Measurements from ENCODE around the gene GRIP2.
A peak's percentile ranks its signal among the peaks of the same experiment; 100 is the strongest.

The GRIP2 gene

GRCh38 chr3:14536837-14537589, 3.1 kb downstream of the GRIP2 start:
- no peak overlapping the region for H2BK120ac ChIP-seq (ENCODE audit: low read depth, low read length)
- WGBS (ENCODE audit: extremely low coverage, insufficient coverage, low lambda C conversion rate), result no CpG with 5 or more reads among the region's 12 CpGs
- no peaks in the 10 kb centered on the region for H3K36me3 ChIP-seq (ENCODE audit: control insufficient read depth, insufficient read depth, low read length)
- no peaks in the 10 kb centered on the region for H3K27me3 ChIP-seq (ENCODE audit: insufficient read depth, low read length, poor library complexity)
- no peaks in the 10 kb centered on the region for H3K79me2 ChIP-seq (ENCODE audit: control insufficient read depth, insufficient read depth, low read length)
- no peak overlapping the region for H3K4me3 ChIP-seq (ENCODE audit: low read length)
- peaks cover 8% of the 10 kb centered on the region for H3K4me1 ChIP-seq (ENCODE audit: control insufficient read depth, low read depth, low read length)
- H2AK5ac ChIP-seq (ENCODE audit: low read length), result no peak overlapping the region
- H3K18ac ChIP-seq (ENCODE audit: low read length), result no peak overlapping the region
- H3K23ac ChIP-seq (ENCODE audit: low read length), result no peak overlapping the region
- no peak overlapping the region for H2BK5ac ChIP-seq (ENCODE audit: low read length)
- no peak for DNase-seq
- no peak overlapping the region for H3K4me2 ChIP-seq (ENCODE audit: low read length)
- no peak overlapping the region for H3K56ac ChIP-seq (ENCODE audit: low read length)
- no peak overlapping the region for H3K4ac ChIP-seq (ENCODE audit: low read depth, low read length)
- H4K5ac ChIP-seq (ENCODE audit: low read length), result no peak overlapping the region
- H4K8ac ChIP-seq (ENCODE audit: low read depth, low read length), result no peak overlapping the region
- no peak overlapping the region for H3K27ac ChIP-seq (ENCODE audit: low read depth, low read length)
- no peak overlapping the region for H3K9ac ChIP-seq (ENCODE audit: low read length)
- no peak overlapping the region for H2BK15ac ChIP-seq (replicated peaks; ENCODE audit: low read depth)
- H3K79me1 ChIP-seq (ENCODE audit: low read length), result no peaks in the 10 kb centered on the region

GRCh38 chr3:14536055-14536815, 3.9 kb downstream of the GRIP2 start:
- H2AK5ac ChIP-seq (ENCODE audit: low read length), result no peak overlapping the region
- H3K56ac ChIP-seq (ENCODE audit: low read length), result no peak overlapping the region
- no peak overlapping the region for H3K4ac ChIP-seq (ENCODE audit: low read depth, low read length)
- peaks cover 8% of the 10 kb centered on the region for H3K4me1 ChIP-seq (ENCODE audit: control insufficient read depth, low read depth, low read length)
- no peak overlapping the region for H3K18ac ChIP-seq (ENCODE audit: low read length)
- H3K4me3 ChIP-seq (ENCODE audit: low read length), result no peak overlapping the region
- H3K79me1 ChIP-seq (ENCODE audit: low read length), result no peaks in the 10 kb centered on the region
- no peak overlapping the region for H3K23ac ChIP-seq (ENCODE audit: low read length)
- H3K27ac ChIP-seq (ENCODE audit: low read depth, low read length), result no peak overlapping the region
- no CpG with 5 or more reads among the region's 10 CpGs for whole genome bisulfite sequencing (ENCODE audit: extremely low coverage, insufficient coverage, low lambda C conversion rate)
- H3K27me3 ChIP-seq (ENCODE audit: insufficient read depth, low read length, poor library complexity), result no peaks in the 10 kb centered on the region
- no peak overlapping the region for H2BK5ac ChIP-seq (ENCODE audit: low read length)
- H3K9ac ChIP-seq (ENCODE audit: low read length), result no peak overlapping the region
- no peaks in the 10 kb centered on the region for H3K79me2 ChIP-seq (ENCODE audit: control insufficient read depth, insufficient read depth, low read length)
- no peak for DNase-seq
- H3K4me2 ChIP-seq (ENCODE audit: low read length), result no peak overlapping the region
- H3K36me3 ChIP-seq (ENCODE audit: control insufficient read depth, insufficient read depth, low read length), result no peaks in the 10 kb centered on the region
- H2BK15ac ChIP-seq (replicated peaks; ENCODE audit: low read depth), result no peak overlapping the region
- no peak overlapping the region for H2BK120ac ChIP-seq (ENCODE audit: low read depth, low read length)
- H4K5ac ChIP-seq (ENCODE audit: low read length), result no peak overlapping the region
- H4K8ac ChIP-seq (ENCODE audit: low read depth, low read length), result no peak overlapping the region

- no peak overlapping the region for H3K27ac ChIP-seq (ENCODE audit: low read depth, low read length)
- H4K8ac ChIP-seq (ENCODE audit: low read depth, low read length), result no peak overlapping the region
- no peaks in the 10 kb centered on the region for H3K27me3 ChIP-seq (ENCODE audit: insufficient read depth, low read length, poor library complexity)
- no peak overlapping the region for H3K9ac ChIP-seq (ENCODE audit: low read length)
- no peak overlapping the region for H3K23ac ChIP-seq (ENCODE audit: low read length)
- no CpG with 5 or more reads among the region's 6 CpGs for WGBS (ENCODE audit: extremely low coverage, insufficient coverage, low lambda C conversion rate)
- H2BK120ac ChIP-seq (ENCODE audit: low read depth, low read length), result no peak overlapping the region
- H3K79me1 ChIP-seq (ENCODE audit: low read length), result no peaks in the 10 kb centered on the region
- no peak overlapping the region for H3K18ac ChIP-seq (ENCODE audit: low read length)
- no peaks in the 10 kb centered on the region for H3K79me2 ChIP-seq (ENCODE audit: control insufficient read depth, insufficient read depth, low read length)
- no peak overlapping the region for H2BK5ac ChIP-seq (ENCODE audit: low read length)
- no peak for DNase-seq
- H3K4me1 ChIP-seq (ENCODE audit: control insufficient read depth, low read depth, low read length), result peaks cover 8% of the 10 kb centered on the region
- H3K4me3 ChIP-seq (ENCODE audit: low read length), result no peak overlapping the region
- H3K4ac ChIP-seq (ENCODE audit: low read depth, low read length), result no peak overlapping the region
- H3K36me3 ChIP-seq (ENCODE audit: control insufficient read depth, insufficient read depth, low read length), result no peaks in the 10 kb centered on the region
- no peak overlapping the region for H4K5ac ChIP-seq (ENCODE audit: low read length)
- H2BK15ac ChIP-seq (replicated peaks; ENCODE audit: low read depth), result no peak overlapping the region
- no peak overlapping the region for H2AK5ac ChIP-seq (ENCODE audit: low read length)
- no peak overlapping the region for H3K4me2 ChIP-seq (ENCODE audit: low read length)
- no peak overlapping the region for H3K56ac ChIP-seq (ENCODE audit: low read length)
Measured at GRCh38 chr3:14535616-14536015, 4.5 kb downstream of the GRIP2 start.

GRCh38 chr3:14534516-14535191, 5.5 kb downstream of the GRIP2 start:
- Histone ChIP-seq H3K9ac (ENCODE audit: low read length) (peak overlapping the region; percentile 21), H3K79me1 (ENCODE audit: low read length) (no peaks in the 10 kb centered on the region), H2BK15ac (replicated peaks; ENCODE audit: low read depth) (no peak overlapping the region), H3K23ac (ENCODE audit: low read length) (no peak overlapping the region), H3K27ac (ENCODE audit: low read depth, low read length) (no peak overlapping the region), H4K5ac (ENCODE audit: low read length) (no peak overlapping the region), H3K4ac (ENCODE audit: low read depth, low read length) (no peak overlapping the region), H3K18ac (ENCODE audit: low read length) (peak overlapping the region; percentile 33), H3K4me3 (ENCODE audit: low read length) (no peak overlapping the region), H3K36me3 (ENCODE audit: control insufficient read depth, insufficient read depth, low read length) (no peaks in the 10 kb centered on the region), H2BK5ac (ENCODE audit: low read length) (no peak overlapping the region), H4K8ac (ENCODE audit: low read depth, low read length) (no peak overlapping the region), H3K4me1 (ENCODE audit: control insufficient read depth, low read depth, low read length) (peaks cover 8% of the 10 kb centered on the region), H3K4me2 (ENCODE audit: low read length) (no peak overlapping the region), H2BK120ac (ENCODE audit: low read depth, low read length) (no peak overlapping the region), H3K56ac (ENCODE audit: low read length) (peak overlapping the region; percentile 29), H3K27me3 (ENCODE audit: insufficient read depth, low read length, poor library complexity) (no peaks in the 10 kb centered on the region), H3K79me2 (ENCODE audit: control insufficient read depth, insufficient read depth, low read length) (no peaks in the 10 kb centered on the region), H2AK5ac (ENCODE audit: low read length) (no peak overlapping the region)
- DNase-seq, result peak; percentile 58
- no CpG with 5 or more reads among the region's 20 CpGs for WGBS (ENCODE audit: extremely low coverage, insufficient coverage, low lambda C conversion rate)

- H3K79me1 ChIP-seq (ENCODE audit: low read length), result no peaks in the 10 kb centered on the region
- no peak overlapping the region for H2BK5ac ChIP-seq (ENCODE audit: low read length)
- H2BK15ac ChIP-seq (replicated peaks; ENCODE audit: low read depth), result no peak overlapping the region
- no peak overlapping the region for H3K56ac ChIP-seq (ENCODE audit: low read length)
- H3K4me2 ChIP-seq (ENCODE audit: low read length), result no peak overlapping the region
- no peak overlapping the region for H4K5ac ChIP-seq (ENCODE audit: low read length)
- no peaks in the 10 kb centered on the region for H3K36me3 ChIP-seq (ENCODE audit: control insufficient read depth, insufficient read depth, low read length)
- H3K79me2 ChIP-seq (ENCODE audit: control insufficient read depth, insufficient read depth, low read length), result no peaks in the 10 kb centered on the region
- no peak overlapping the region for H4K8ac ChIP-seq (ENCODE audit: low read depth, low read length)
- no peaks in the 10 kb centered on the region for H3K27me3 ChIP-seq (ENCODE audit: insufficient read depth, low read length, poor library complexity)
- H3K4me1 ChIP-seq (ENCODE audit: control insufficient read depth, low read depth, low read length), result peaks cover 8% of the 10 kb centered on the region
- H3K4ac ChIP-seq (ENCODE audit: low read depth, low read length), result no peak overlapping the region
- H2BK120ac ChIP-seq (ENCODE audit: low read depth, low read length), result no peak overlapping the region
- H2AK5ac ChIP-seq (ENCODE audit: low read length), result no peak overlapping the region
- no CpG with 5 or more reads among the region's 14 CpGs for WGBS (ENCODE audit: extremely low coverage, insufficient coverage, low lambda C conversion rate)
- DNase-seq, result no peak
- H3K18ac ChIP-seq (ENCODE audit: low read length), result no peak overlapping the region
- no peak overlapping the region for H3K4me3 ChIP-seq (ENCODE audit: low read length)
- H3K27ac ChIP-seq (ENCODE audit: low read depth, low read length), result no peak overlapping the region
- H3K9ac ChIP-seq (ENCODE audit: low read length), result no peak overlapping the region
- no peak overlapping the region for H3K23ac ChIP-seq (ENCODE audit: low read length)
Measured at GRCh38 chr3:14533457-14533958, 6.6 kb downstream of the GRIP2 start.
